Measurements from ENCODE around the gene CAPZA2.
"Not testable (repeated sequence)": the region's sequence is repeated elsewhere in the genome, so short reads cannot be mapped to it uniquely, and the experiment has no call there.

Gene CAPZA2

GRCh38 chr7:116918704-116919103 lies 56.3 kb downstream of the CAPZA2 start:
- DNase-seq (ENCODE audit: low read depth in 2 of 2): peak; percentile 37 to 42

GRCh38 chr7:116920359-116920758 lies 58.0 kb downstream of the CAPZA2 start:
- no peak for DNase-seq (ENCODE audit: low read depth in 2 of 2)

GRCh38 chr7:116922545-116922944 lies 60.2 kb downstream of the CAPZA2 start:
- no peak for DNase-seq (ENCODE audit: low read depth in 2 of 2)

GRCh38 chr7:116924741-116925140 lies 62.4 kb downstream of the CAPZA2 start:
- DNase-seq (ENCODE audit: low read depth in 2 of 2): no peak

GRCh38 chr7:116929021-116929420 lies 66.6 kb downstream of the CAPZA2 start:
- no peak for DNase-seq (ENCODE audit: low read depth in 2 of 2)

- DNase-seq (ENCODE audit: low read depth in 2 of 2): peak in 1 of 2 experiments; percentile 43
Observed at GRCh38 chr7:116929914-116930913, 67.8 kb downstream of the CAPZA2 start.

- DNase-seq (ENCODE audit: low read depth in 2 of 2): no peak
Observed at GRCh38 chr7:116932566-116932965, 70.2 kb downstream of the CAPZA2 start.

GRCh38 chr7:116933465-116933864 lies 71.1 kb downstream of the CAPZA2 start:
- DNase-seq (ENCODE audit: low read depth in 2 of 2): no peak

- DNase-seq (ENCODE audit: low read depth in 2 of 2): no peak
Observed at GRCh38 chr7:116934580-116934979, 72.2 kb downstream of the CAPZA2 start.

GRCh38 chr7:116936844-116937243 lies 74.5 kb downstream of the CAPZA2 start:
- not testable (repeated sequence) for DNase-seq (ENCODE audit: low read depth in 2 of 2)

- DNase-seq (ENCODE audit: low read depth in 2 of 2): no peak
Observed at GRCh38 chr7:116938678-116939077, 76.3 kb downstream of the CAPZA2 start.

- DNase-seq (ENCODE audit: low read depth in 2 of 2): no peak
Observed at GRCh38 chr7:116940689-116941370, 78.4 kb downstream of the CAPZA2 start.

- no peak for DNase-seq (ENCODE audit: low read depth in 2 of 2)
Observed at GRCh38 chr7:116942504-116942903, 80.1 kb downstream of the CAPZA2 start.

GRCh38 chr7:116948934-116949333 lies 86.5 kb downstream of the CAPZA2 start:
- DNase-seq (ENCODE audit: low read depth in 2 of 2): no peak

GRCh38 chr7:116949941-116950801 lies 87.8 kb downstream of the CAPZA2 start:
- no peak for DNase-seq (ENCODE audit: low read depth in 2 of 2)

- DNase-seq (ENCODE audit: low read depth in 2 of 2): no peak
Observed at GRCh38 chr7:116950889-116951351, 88.5 kb downstream of the CAPZA2 start.

GRCh38 chr7:116951366-116952292 lies 89.2 kb downstream of the CAPZA2 start:
- no peak for DNase-seq (ENCODE audit: low read depth in 2 of 2)

- DNase-seq (ENCODE audit: low read depth in 2 of 2): no peak
Observed at GRCh38 chr7:116952635-116953371, 90.4 kb downstream of the CAPZA2 start.

GRCh38 chr7:116953372-116953905 lies 91.1 kb downstream of the CAPZA2 start, which contains the start of gene ST7:
Gene ST7 (plus strand): TSS chr7:116953501. CDS start chr7:116953541, 40 bp downstream.
- peak; percentile 40 to 51 for DNase-seq (ENCODE audit: low read depth in 2 of 2)

Data from fibroblast of skin of left quadriceps (primary cell).